HEK293T (cell line): Measurements from ENCODE around the gene LRIG2.
A peak's percentile ranks its signal among the peaks of the same experiment; 100 is the strongest.
"Not testable (repeated sequence)": the region's sequence is repeated elsewhere in the genome, so short reads cannot be mapped to it uniquely, and the experiment has no call there.

Source experiments
- CTCF ChIA-PET: fragments of 350-600 bp; formaldehyde crosslinking; extraction: SDS; loops from one replicate; lab custom pipeline; 2021; ENCODE audit warnings: antibody characterized with exemption, inconsistent platforms; lab: Yijun Ruan, JAX
- POLR2A ChIA-PET: fragments of 350-600 bp; formaldehyde crosslinking; extraction: SDS; loops from one replicate; lab custom pipeline; 2020; ENCODE audit warnings: antibody characterized with exemption, inconsistent platforms; lab: Yijun Ruan, JAX
- DNase-seq: peaks from one replicate; pipeline ENCODE4 v3.0.0; 2012; ENCODE audit warnings: mixed read lengths; ENCODE audit errors: extremely low spot score
- ARNT ChIP-seq: fragments of 450-650 bp; IDR thresholded peaks from 2 replicates; pipeline ENCODE4 v1.6.1; 2017; ENCODE audit warnings: mild to moderate bottlenecking
- BHLHE40 ChIP-seq: fragments of 450-650 bp; IDR thresholded peaks from 2 replicates; pipeline ENCODE4 v1.6.1; 2016; ENCODE audit warnings: mild to moderate bottlenecking, moderate library complexity, borderline replicate concordance
- CTBP1 ChIP-seq: fragments of 450-650 bp; IDR thresholded peaks from 2 replicates; pipeline ENCODE4 v1.6.1; 2016; ENCODE audit warnings: borderline replicate concordance
- ELF4 ChIP-seq: fragments of 450-650 bp; IDR thresholded peaks from 2 replicates; pipeline ENCODE4 v1.6.1; 2017; ENCODE audit warnings: antibody characterized with exemption
- FOXA1 ChIP-seq: fragments of 450-650 bp; IDR thresholded peaks from 2 replicates; pipeline ENCODE4 v1.6.1; 2016; ENCODE audit warnings: mild to moderate bottlenecking
- FOXK2 ChIP-seq: fragments of 450-650 bp; IDR thresholded peaks from 2 replicates; pipeline ENCODE4 v1.6.1; 2016; ENCODE audit warnings: mild to moderate bottlenecking
- FOXM1 ChIP-seq: fragments of 450-650 bp; IDR thresholded peaks from 2 replicates; pipeline ENCODE4 v1.6.1; 2017; ENCODE audit warnings: mild to moderate bottlenecking, borderline replicate concordance
- HDGF ChIP-seq: fragments of 450-650 bp; IDR thresholded peaks from 2 replicates; pipeline ENCODE4 v1.6.1; 2017; ENCODE audit warnings: antibody characterized with exemption, borderline replicate concordance
- L3MBTL2 ChIP-seq: fragments of 450-650 bp; conservative IDR thresholded peaks from 2 replicates; pipeline ENCODE4 v1.6.1; 2016; ENCODE audit warnings: mild to moderate bottlenecking
- LEF1 ChIP-seq: fragments of 450-650 bp; IDR thresholded peaks from 2 replicates; pipeline ENCODE4 v1.6.1; 2017; ENCODE audit warnings: mild to moderate bottlenecking, borderline replicate concordance
- NFRKB ChIP-seq: fragments of 450-650 bp; IDR thresholded peaks from 2 replicates; pipeline ENCODE4 v1.6.1; 2016; ENCODE audit warnings: mild to moderate bottlenecking, moderate library complexity
- SP1 ChIP-seq: fragments of 450-650 bp; IDR thresholded peaks from 2 replicates; pipeline ENCODE4 v1.6.1; 2017
- SUZ12 ChIP-seq: fragments of 450-650 bp; IDR thresholded peaks from 2 replicates; pipeline ENCODE4 v1.6.1; 2016; ENCODE audit warnings: mild to moderate bottlenecking
- TARDBP ChIP-seq: fragments of 450-650 bp; IDR thresholded peaks from 2 replicates; pipeline ENCODE4 v1.6.1; 2016
- ZNF384 ChIP-seq: fragments of 450-650 bp; IDR thresholded peaks from 2 replicates; pipeline ENCODE4 v1.6.1; 2016
- TF ChIP-seq, protein P1 (sequence below): fragments of 450-650 bp; IDR thresholded peaks from 2 replicates; pipeline ENCODE4 v1.6.1; 2016

LRIG2 gene

DNA sequence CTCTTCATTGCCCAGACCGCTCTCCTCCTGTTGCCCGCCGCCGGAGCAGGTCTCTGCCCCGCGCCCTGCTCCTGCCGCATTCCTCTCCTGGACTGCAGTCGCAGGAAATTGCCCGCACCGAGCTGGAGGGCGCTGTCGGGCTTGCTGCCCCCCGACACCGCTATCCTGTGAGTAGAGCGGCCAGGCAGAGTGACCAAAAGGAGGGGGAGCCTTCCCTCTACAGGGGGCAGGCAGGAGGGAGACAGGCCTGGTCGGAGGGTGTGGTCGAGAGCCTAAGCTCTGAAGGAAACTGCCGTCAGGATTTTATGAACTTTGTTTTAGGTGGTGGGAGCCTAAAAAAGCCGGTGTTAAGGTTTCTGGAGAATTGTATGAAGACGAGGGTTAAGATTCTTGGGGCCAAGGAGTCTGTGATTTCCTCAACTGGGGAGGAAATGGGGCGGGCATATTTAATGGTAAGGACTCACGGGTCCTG lies 517 bp downstream of the LRIG2 start:
- ChIA-PET POLR2A (interaction anchor here (0.8 to 1.9 kb wide), 15 partner anchors 13 to 455 kb away, joined by 3 to 14 read pairs (median 5); partner anchors contain the start of genes MAGI3, SLC16A1 and ST7L), CTCF (interaction anchor here (0.7 to 2.4 kb wide), 18 partner anchors 10 to 571 kb away, joined by 3 to 44 read pairs (median 6); partner anchors contain the start of gene PPM1J)
- peak; percentile 61 for DNase-seq
- TF ChIP-seq, protein P1, sequence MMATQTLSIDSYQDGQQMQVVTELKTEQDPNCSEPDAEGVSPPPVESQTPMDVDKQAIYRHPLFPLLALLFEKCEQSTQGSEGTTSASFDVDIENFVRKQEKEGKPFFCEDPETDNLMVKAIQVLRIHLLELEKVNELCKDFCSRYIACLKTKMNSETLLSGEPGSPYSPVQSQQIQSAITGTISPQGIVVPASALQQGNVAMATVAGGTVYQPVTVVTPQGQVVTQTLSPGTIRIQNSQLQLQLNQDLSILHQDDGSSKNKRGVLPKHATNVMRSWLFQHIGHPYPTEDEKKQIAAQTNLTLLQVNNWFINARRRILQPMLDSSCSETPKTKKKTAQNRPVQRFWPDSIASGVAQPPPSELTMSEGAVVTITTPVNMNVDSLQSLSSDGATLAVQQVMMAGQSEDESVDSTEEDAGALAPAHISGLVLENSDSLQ: no peak
- no peak for TF ChIP-seq FOXK2

DNA sequence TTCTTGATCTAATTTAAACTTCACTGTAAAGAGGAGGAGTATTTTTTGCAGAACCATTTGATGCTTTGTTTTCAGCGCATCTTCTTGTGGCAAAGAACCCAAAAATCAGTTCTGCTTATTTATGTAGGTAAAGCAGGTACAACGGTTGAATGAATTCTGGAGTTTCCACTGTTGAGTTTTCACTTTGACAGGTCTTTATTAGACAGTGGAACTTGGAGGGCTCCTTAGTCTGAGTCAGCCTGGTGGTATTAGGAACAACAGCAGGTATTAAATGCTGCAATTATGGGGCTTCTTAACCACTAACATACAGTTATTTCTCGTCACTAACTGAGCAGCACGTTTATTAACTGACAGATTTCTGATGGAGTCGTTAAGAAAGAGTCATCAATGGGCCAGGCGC lies 1.2 kb downstream of the LRIG2 start:
- no peak for TF ChIP-seq FOXM1
- TF ChIP-seq SP1: no peak
- no peak for TF ChIP-seq FOXA1
- TF ChIP-seq, protein P1: no peak
- no peak for TF ChIP-seq BHLHE40
- no peak for TF ChIP-seq HDGF
- no peak for TF ChIP-seq ELF4
- TF ChIP-seq ZNF384: no peak
- TF ChIP-seq NFRKB: no peak
- TF ChIP-seq SUZ12: no peak
- no peak for TF ChIP-seq FOXK2
- no peak for TF ChIP-seq CTBP1
- no peak for TF ChIP-seq LEF1
- TF ChIP-seq TARDBP: no peak
- TF ChIP-seq ARNT: no peak
- CTCF ChIA-PET: interaction anchor here (2.1 to 2.4 kb wide), 2 partner anchors 16 to 20 kb away, joined by 7 to 44 read pairs; no protein-coding TSS in a partner anchor
- no peak for DNase-seq
- POLR2A ChIA-PET: interaction anchor here (0.8 to 1.3 kb wide), 2 partner anchors 15 to 316 kb away, joined by 3 to 5 read pairs; partner anchors contain the start of gene MAGI3

DNA sequence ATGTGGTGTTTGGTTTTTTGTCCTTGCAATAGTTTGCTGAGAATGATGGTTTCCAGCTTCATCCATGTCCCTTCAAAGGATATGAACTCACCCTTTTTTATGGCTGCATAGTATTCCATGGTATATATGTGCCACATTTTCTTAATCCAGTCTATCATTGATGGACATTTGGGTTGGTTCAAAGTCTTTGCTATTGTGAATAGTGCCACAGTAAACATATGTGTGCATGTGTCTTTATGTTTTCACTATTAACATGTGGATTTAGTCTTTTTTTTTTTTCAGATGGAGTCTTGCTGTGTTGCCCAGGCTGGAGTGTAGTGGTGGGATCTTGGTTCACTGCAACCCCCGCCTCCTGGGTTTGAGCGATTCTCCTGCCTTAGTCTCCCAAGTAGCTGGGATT lies 5.0 kb downstream of the LRIG2 start:
- DNase-seq, POLR2A ChIA-PET: not testable (repeated sequence)
- CTCF ChIA-PET: interaction anchor here (0.6 kb wide), 1 partner anchor 11 kb away, joined by 3 read pairs; no protein-coding TSS in a partner anchor

DNA sequence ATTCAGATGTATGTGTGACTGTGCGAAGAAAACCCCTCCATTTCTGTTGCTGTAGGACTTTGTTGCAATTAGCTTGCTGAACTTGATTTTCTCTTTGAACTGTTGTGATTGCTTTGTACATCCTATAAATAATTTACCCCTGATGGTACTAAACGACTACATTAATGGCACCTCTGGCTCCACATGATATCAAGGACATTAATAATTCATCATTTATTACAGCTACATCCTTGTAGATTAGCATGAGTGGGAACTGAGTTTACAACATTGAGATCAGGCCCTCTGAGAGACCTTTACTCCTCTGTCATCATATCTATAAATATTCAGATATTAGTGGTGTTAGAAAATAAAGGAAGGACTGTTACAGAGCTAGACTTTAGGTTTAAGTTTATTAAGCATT lies 13.5 kb downstream of the LRIG2 start:
- ChIA-PET CTCF (interaction anchor here (0.7 to 1.1 kb wide), 2 partner anchors 14 to 182 kb away, joined by 3 to 11 read pairs; no protein-coding TSS in a partner anchor), POLR2A (interaction anchor here (1.4 kb wide), 1 partner anchor 14 kb away, joined by 10 read pairs; the partner anchor contains the start of gene LRIG2)
- TF ChIP-seq SP1 (no peak), SUZ12 (no peak), FOXM1 (no peak), ELF4 (no peak), FOXK2 (no peak), LEF1 (no peak), CTBP1 (no peak), L3MBTL2 (no peak), NFRKB (no peak), TARDBP (no peak), ARNT (no peak), FOXA1 (no peak), ZNF384 (no peak), HDGF (no peak), BHLHE40 (no peak)
- TF ChIP-seq, protein P1: no peak

DNA sequence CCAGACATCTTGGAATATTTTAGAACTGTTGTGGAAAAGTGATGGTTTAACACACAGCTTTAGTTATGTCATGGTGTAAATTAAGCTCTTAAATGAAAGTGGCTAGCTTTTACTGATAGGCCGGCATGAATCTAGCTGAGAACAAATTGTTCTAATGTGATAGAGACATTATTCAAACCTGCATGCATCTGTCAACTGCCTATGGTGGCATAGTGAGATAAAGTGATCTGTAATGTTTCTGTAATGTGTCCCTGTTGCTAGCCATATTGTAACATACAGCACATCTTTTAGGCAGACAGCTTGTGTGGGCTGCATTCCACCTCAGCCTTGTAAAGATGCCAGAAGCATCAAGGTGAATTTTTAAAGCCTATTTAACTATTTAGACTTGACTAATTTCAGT lies 16.0 kb downstream of the LRIG2 start:
- CTCF ChIA-PET: interaction anchor here (0.7 to 1.2 kb wide), 2 partner anchors 11 to 16 kb away, joined by 3 to 4 read pairs; partner anchors contain the start of gene LRIG2

More for the DNA sequence above, 13.5 kb downstream of the LRIG2 start:
- no peak for DNase-seq

More for the DNA sequence above, 16.0 kb downstream of the LRIG2 start:
- TF ChIP-seq ARNT (no peak), FOXK2 (no peak), HDGF (no peak), BHLHE40 (no peak), SP1 (no peak), FOXM1 (no peak), LEF1 (no peak), NFRKB (no peak), L3MBTL2 (no peak), ZNF384 (no peak), SUZ12 (no peak), ELF4 (no peak), TARDBP (no peak), CTBP1 (no peak), FOXA1 (no peak)
- TF ChIP-seq, protein P1: no peak; the same call in 1 of the 2 replicates
- POLR2A ChIA-PET: interaction anchor here (1.3 kb wide), 1 partner anchor 16 kb away, joined by 5 read pairs; the partner anchor contains the start of gene LRIG2
- no peak for DNase-seq
